ENCODE measurements around the gene LMO1. TPM values are rescaled to one million over a fixed set of nuclear protein-coding genes. Genes with fewer than 3 reads are reported as not detected.

LMO1 gene
- polyA plus RNA-seq, 1 of the 3 experiments (the other 2 are of a cell fraction), result 0.12 TPM

DNA sequence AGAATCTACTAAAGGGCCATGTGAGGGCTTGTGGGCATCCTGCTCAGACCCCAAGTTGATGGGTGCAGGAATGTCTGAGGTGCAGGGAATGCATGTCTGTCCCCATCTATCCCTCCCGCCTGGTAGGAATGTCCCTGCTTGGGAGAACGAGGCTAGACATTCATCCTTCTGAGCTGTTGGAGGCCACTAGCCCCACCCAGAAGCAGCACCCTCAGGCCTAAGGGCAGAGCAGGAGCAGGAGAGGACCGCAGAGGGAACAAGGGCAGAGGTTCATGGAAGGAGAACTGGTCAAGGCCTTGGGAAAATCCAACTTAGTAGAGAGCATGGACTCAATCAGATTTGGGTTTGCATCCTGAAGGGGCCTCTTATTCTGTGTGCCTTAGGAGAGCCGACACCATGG lies 22.1 kb upstream of the LMO1 start:
- Histone ChIP-seq H3K9me3 (no peaks in the 10 kb centered on the region), H3K79me2 (ENCODE audit: insufficient read depth) (no peaks in the 10 kb centered on the region), H3K9me2 (no peaks in the 10 kb centered on the region), H3K4me1 (ENCODE audit: control insufficient read depth in 1 of 2, insufficient read depth in 2 of 2, low read depth in 1 of 2, low read length in 1 of 2) (peaks cover 0 to 50% of the 10 kb centered on the region in 2 experiments; a peak in 2 of 4 replicates), H3K27ac (ENCODE audit: low read depth in 2 of 2, low read length in 1 of 2) (no peak overlapping the region), H3K9ac (no peak overlapping the region), H2AFZ (ENCODE audit: low read depth) (no peak overlapping the region), H3K36me3 (replicated peaks in 1 of 2; ENCODE audit: control insufficient read depth in 1 of 2, insufficient read depth in 2 of 2, low read length in 1 of 2) (no peaks in the 10 kb centered on the region), H3K4me3 (ENCODE audit: low read depth in 2 of 2, low read length in 1 of 2) (no peak overlapping the region), H3K27me3 (ENCODE audit: insufficient read depth) (no peaks in the 10 kb centered on the region; the same call in 1 of the 2 replicates), H3K4me2 (no peak overlapping the region), H3F3A (replicated peaks; ENCODE audit: insufficient read depth) (no peaks in the 10 kb centered on the region), H4K20me1 (ENCODE audit: insufficient read depth) (no peaks in the 10 kb centered on the region)
- 52% methylated on average over 4 of the region's 4 CpGs for WGBS (ENCODE audit: low lambda C conversion rate)
- TF ChIP-seq MEF2A (IDR thresholded peaks at IDR 0.05; ENCODE audit: borderline replicate concordance, low read depth) (no peak), FOXM1 (IDR thresholded peaks at IDR 0.05; ENCODE audit: low read depth) (no peak), TEAD4 (IDR thresholded peaks at IDR 0.05; ENCODE audit: borderline replicate concordance, insufficient read depth) (no peak), EP300 (IDR thresholded peaks at IDR 0.05; ENCODE audit: borderline replicate concordance in 1 of 2, low read depth in 1 of 2, low read length in 1 of 2) (no peak), RXRA (IDR thresholded peaks at IDR 0.05; ENCODE audit: borderline replicate concordance, low read depth) (no peak), NFIC (IDR thresholded peaks at IDR 0.05; ENCODE audit: borderline replicate concordance) (no peak), POLR2AphosphoS5 (IDR thresholded peaks at IDR 0.05; ENCODE audit: low read depth, low read length) (no peak), GATA2 (CRISPR knock-in tag; IDR thresholded peaks at IDR 0.05) (no peak), SMC3 (IDR thresholded peaks at IDR 0.05; ENCODE audit: low read depth, low read length) (no peak), ELF1 (IDR thresholded peaks at IDR 0.05) (no peak), TCF12 (IDR thresholded peaks at IDR 0.05) (no peak), SIN3A (IDR thresholded peaks at IDR 0.05; ENCODE audit: borderline replicate concordance, low read depth, low read length) (no peak), IRF3 (IDR thresholded peaks at IDR 0.05; ENCODE audit: low read depth, low read length) (no peak)
- TF ChIP-seq, protein P1, sequence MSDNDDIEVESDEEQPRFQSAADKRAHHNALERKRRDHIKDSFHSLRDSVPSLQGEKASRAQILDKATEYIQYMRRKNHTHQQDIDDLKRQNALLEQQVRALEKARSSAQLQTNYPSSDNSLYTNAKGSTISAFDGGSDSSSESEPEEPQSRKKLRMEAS (IDR thresholded peaks at IDR 0.05; ENCODE audit: low read depth), result no peak
- TF ChIP-seq, protein P2, sequence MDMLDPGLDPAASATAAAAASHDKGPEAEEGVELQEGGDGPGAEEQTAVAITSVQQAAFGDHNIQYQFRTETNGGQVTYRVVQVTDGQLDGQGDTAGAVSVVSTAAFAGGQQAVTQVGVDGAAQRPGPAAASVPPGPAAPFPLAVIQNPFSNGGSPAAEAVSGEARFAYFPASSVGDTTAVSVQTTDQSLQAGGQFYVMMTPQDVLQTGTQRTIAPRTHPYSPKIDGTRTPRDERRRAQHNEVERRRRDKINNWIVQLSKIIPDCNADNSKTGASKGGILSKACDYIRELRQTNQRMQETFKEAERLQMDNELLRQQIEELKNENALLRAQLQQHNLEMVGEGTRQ (IDR thresholded peaks at IDR 0.05; ENCODE audit: borderline replicate concordance, low read depth, low read length), result no peak
- CTCF ChIA-PET, result interaction anchor here (1.1 to 1.8 kb wide), 2 partner anchors 44 to 281 kb away, joined by 3 to 4 read pairs; no protein-coding TSS in a partner anchor
- DNase-seq, result no peak
- POLR2A ChIA-PET, result no interaction called here

GRCh38 chr11:8285228-8285627 lies 21.6 kb upstream of the LMO1 start:
- H4K20me1 ChIP-seq (ENCODE audit: insufficient read depth), result no peaks in the 10 kb centered on the region
- ChIA-PET POLR2A (no interaction called here), CTCF (interaction anchor here (1.8 kb wide), 1 partner anchor 282 kb away, joined by 4 read pairs; no protein-coding TSS in a partner anchor)
- H3K27ac ChIP-seq (ENCODE audit: low read depth in 2 of 2, low read length in 1 of 2), result peak overlapping the region in 1 of 2 experiments; percentile 98; a peak in 2 of 4 replicates
- H3K4me2 ChIP-seq, result no peak overlapping the region
- no peaks in the 10 kb centered on the region for H3K9me3 ChIP-seq
- DNase-seq, result no peak
- no peaks in the 10 kb centered on the region for H3K9me2 ChIP-seq
- no peak overlapping the region for H3K4me3 ChIP-seq (ENCODE audit: low read depth in 2 of 2, low read length in 1 of 2)
- peaks cover 0 to 46% of the 10 kb centered on the region in 2 experiments; a peak in 2 of 4 replicates for H3K4me1 ChIP-seq (ENCODE audit: control insufficient read depth in 1 of 2, insufficient read depth in 2 of 2, low read depth in 1 of 2, low read length in 1 of 2)
- H3K79me2 ChIP-seq (ENCODE audit: insufficient read depth), result no peaks in the 10 kb centered on the region
- H3K9ac ChIP-seq, result no peak overlapping the region
- H2AFZ ChIP-seq (ENCODE audit: low read depth), result no peak overlapping the region
- WGBS (ENCODE audit: low lambda C conversion rate), result 50% methylated on average over 3 of the region's 3 CpGs
- no peaks in the 10 kb centered on the region; the same call in 1 of the 2 replicates for H3K27me3 ChIP-seq (ENCODE audit: insufficient read depth)
- H3F3A ChIP-seq (replicated peaks; ENCODE audit: insufficient read depth), result no peaks in the 10 kb centered on the region
- no peaks in the 10 kb centered on the region for H3K36me3 ChIP-seq (replicated peaks in 1 of 2; ENCODE audit: control insufficient read depth in 1 of 2, insufficient read depth in 2 of 2, low read length in 1 of 2)
- TF ChIP-seq POLR2AphosphoS5 (IDR thresholded peaks at IDR 0.05; ENCODE audit: low read depth, low read length) (no peak), REST (IDR thresholded peaks at IDR 0.05; ENCODE audit: low read depth, low read length) (no peak), SMC3 (IDR thresholded peaks at IDR 0.05; ENCODE audit: low read depth, low read length) (no peak), IRF3 (IDR thresholded peaks at IDR 0.05; ENCODE audit: low read depth, low read length) (no peak), MXI1 (IDR thresholded peaks at IDR 0.05; ENCODE audit: low read depth, low read length) (no peak), RAD21 (IDR thresholded peaks at IDR 0.05; ENCODE audit: low read length) (no peak), TAF1 (IDR thresholded peaks at IDR 0.05; ENCODE audit: borderline replicate concordance, low read depth, low read length) (no peak)
- TF ChIP-seq, protein P2 (IDR thresholded peaks at IDR 0.05; ENCODE audit: borderline replicate concordance, low read depth, low read length), result no peak
